Hematopoietic multipotent progenitor cell treated with erythropoietin and hydrocortisone succinate and interleukin-3 and kit ligand, for 15 days (in vitro differentiated cells): ENCODE results near the gene KIF13A.
"Not testable (repeated sequence)": the region's sequence is repeated elsewhere in the genome, so short reads cannot be mapped to it uniquely, and the experiment has no call there.

Experiments
- DNase-seq: peaks from one replicate; pipeline ENCODE4 v3.0.0-alpha.2; 2015; ENCODE audit warnings: low spot score

KIF13A gene

GRCh38 chr6:17871189-17871519, 116.3 kb downstream of the KIF13A start:
- no peak for DNase-seq

- DNase-seq: no peak
Measured at GRCh38 chr6:17870300-17871188, 116.9 kb downstream of the KIF13A start.

GRCh38 chr6:17869753-17870050, 117.7 kb downstream of the KIF13A start:
- no peak for DNase-seq

GRCh38 chr6:17869010-17869752, 118.3 kb downstream of the KIF13A start:
- no peak for DNase-seq

GRCh38 chr6:17867880-17868279, 119.6 kb downstream of the KIF13A start:
- no peak for DNase-seq

GRCh38 chr6:17866876-17867444, 120.5 kb downstream of the KIF13A start:
- no peak for DNase-seq

GRCh38 chr6:17865798-17866725, 121.4 kb downstream of the KIF13A start:
- DNase-seq: no peak

- DNase-seq: no peak
Measured at GRCh38 chr6:17865243-17865642, 122.2 kb downstream of the KIF13A start.

GRCh38 chr6:17863901-17864754, 123.3 kb downstream of the KIF13A start:
- DNase-seq: no peak

GRCh38 chr6:17861361-17861760, 126.1 kb downstream of the KIF13A start:
- no peak for DNase-seq

GRCh38 chr6:17859846-17860245, 127.6 kb downstream of the KIF13A start:
- DNase-seq: no peak

- DNase-seq: no peak
Measured at GRCh38 chr6:17858584-17858983, 128.9 kb downstream of the KIF13A start.

- not testable (repeated sequence) for DNase-seq
Measured at GRCh38 chr6:17857188-17857587, 130.2 kb downstream of the KIF13A start.

GRCh38 chr6:17856306-17856705, 131.1 kb downstream of the KIF13A start:
- no peak for DNase-seq

GRCh38 chr6:17855381-17855780, 132.1 kb downstream of the KIF13A start:
- no peak for DNase-seq

- no peak for DNase-seq
Measured at GRCh38 chr6:17853533-17853932, 133.9 kb downstream of the KIF13A start.

- no peak for DNase-seq
Measured at GRCh38 chr6:17851720-17852161, 135.7 kb downstream of the KIF13A start.

- DNase-seq: no peak
Measured at GRCh38 chr6:17851001-17851719, 136.3 kb downstream of the KIF13A start.

GRCh38 chr6:17850281-17850680, 137.2 kb downstream of the KIF13A start:
- DNase-seq: no peak

GRCh38 chr6:17847203-17847760, 140.2 kb downstream of the KIF13A start:
- DNase-seq: no peak
